Activated CD4-positive, alpha-beta T cell treated with anti-CD3 and anti-CD28 coated beads for 1 hour (primary cell): ENCODE data around the gene F2RL3.
"Not testable (repeated sequence)": the region's sequence is repeated elsewhere in the genome, so short reads cannot be mapped to it uniquely, and the experiment has no call there.

Experiments used
- DNase-seq: peaks from one replicate; pipeline ENCODE4 v3.0.0-alpha.2; 2020

The F2RL3 gene

GRCh38 chr19:16888629-16889365, at the start of gene F2RL3:
F2RL3 (plus strand) TSS chr19:16888999; CDS start chr19:16889190, 191 bp downstream.
- DNase-seq: no peak

DNA sequence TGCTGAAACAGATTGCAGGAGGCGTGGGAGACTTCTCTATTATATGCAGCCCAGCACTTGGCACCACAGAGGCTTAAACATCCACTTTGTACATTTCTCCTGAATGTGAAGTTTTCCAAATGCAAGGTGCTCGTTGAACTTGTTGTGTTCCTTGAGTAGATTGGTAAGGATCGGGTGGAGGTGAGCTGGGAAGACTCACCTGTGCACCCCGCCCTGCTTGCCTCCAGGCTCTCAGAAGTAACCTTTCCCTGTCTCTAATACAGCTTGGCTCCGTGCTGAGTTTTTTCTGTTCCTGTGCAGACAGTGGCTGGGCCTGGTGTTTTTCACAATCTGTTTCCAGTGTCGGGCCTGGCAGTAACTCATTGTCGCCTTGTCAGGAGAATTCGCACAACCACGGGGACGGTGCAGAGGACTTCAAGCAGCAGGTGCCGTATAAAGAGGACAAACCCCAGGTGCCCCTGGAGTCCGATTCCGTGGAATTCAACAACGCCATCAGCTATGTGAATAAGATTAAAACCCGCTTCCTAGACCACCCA, 47.3 kb upstream of the F2RL3 start:
- DNase-seq: no peak

DNA sequence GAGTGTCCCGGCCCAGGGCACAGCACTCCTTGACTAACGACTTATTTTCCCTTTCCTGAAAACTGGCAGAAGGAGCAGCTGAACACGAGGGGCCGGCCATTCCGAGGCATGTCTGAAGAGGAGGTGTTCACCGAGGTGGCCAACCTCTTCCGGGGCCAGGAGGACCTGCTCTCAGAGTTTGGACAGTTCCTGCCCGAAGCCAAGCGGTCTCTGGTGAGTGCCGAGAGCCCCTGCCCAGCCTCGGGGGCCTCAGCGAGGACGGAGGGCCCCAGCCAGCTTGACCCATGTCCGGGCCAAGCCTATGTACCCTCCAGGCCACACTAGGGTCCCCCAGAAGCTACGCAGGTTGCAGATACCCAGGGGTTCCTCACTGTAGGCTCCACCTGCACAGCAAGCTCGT, 41.9 kb upstream of the F2RL3 start:
- DNase-seq: no peak

GRCh38 chr19:16847430-16847829, 41.4 kb upstream of the F2RL3 start:
- no peak for DNase-seq

DNA sequence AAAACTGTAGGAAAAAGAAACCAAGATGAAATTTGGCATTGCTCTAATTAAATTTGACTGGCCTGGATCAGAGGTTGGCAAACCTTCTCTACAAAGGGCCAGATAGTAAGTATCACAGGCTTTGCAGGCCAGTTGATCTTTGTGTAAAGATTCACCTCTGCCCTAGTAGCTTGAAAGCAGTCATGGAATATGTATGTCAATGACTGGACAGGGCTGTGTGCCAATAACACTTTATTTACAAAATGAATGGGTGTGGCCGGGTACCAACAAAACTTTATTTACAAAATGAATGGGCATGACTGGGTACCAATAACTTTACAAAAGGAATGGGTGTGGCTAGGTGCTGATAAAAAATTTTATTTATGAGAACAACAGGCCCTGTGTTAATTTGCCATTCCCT, 39.6 kb upstream of the F2RL3 start:
- no peak for DNase-seq

GRCh38 chr19:16850133-16850532, 38.7 kb upstream of the F2RL3 start:
- no peak for DNase-seq

- no peak for DNase-seq
These were observed 37.6 kb upstream of the F2RL3 start for GRCh38 chr19:16851031-16851712.

DNA sequence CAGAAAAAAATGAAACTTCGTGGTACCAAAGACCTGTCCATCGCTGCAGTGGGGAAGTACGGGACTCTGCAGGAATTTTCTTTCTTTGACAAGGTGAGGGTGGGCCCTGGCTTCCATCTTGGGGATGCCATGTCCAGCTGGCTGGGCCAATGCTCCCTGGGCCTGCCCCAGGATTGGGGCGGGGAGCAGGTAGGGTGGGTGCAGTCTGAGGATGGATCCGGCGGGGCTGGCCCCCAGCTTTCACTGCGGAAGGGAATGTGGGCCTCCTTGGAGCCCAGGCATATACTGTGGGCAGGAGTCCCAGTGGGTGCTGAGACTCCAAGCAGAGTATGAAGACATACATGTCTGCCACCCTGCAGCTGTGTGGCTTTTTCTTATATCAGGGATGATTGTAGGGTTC, 35.7 kb upstream of the F2RL3 start:
- DNase-seq: no peak

DNA sequence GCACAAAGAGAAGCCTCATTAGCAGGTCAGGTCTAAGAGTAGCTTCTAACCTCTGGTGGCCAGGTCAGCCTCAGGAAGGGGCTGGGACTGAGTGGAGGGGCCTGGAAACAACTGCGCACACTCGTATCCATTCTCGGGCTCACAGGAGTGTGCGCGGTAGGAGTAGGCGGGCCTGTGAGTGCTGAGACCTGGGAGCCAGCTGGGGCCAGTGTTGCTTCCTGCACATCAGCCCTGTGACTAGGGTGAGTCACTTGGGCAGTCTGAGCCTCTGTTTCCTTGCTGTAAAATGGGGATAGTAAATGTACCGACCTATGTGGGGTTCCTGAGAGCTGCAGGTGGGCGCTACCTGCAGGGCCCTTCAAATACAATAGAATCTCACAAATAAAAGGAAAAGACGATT, 32.7 kb upstream of the F2RL3 start:
- DNase-seq: no peak

GRCh38 chr19:16859626-16860025, 29.2 kb upstream of the F2RL3 start:
- DNase-seq: no peak

GRCh38 chr19:16860118-16860517, 28.7 kb upstream of the F2RL3 start:
- no peak for DNase-seq

- DNase-seq: no peak
These were observed 27.8 kb upstream of the F2RL3 start for GRCh38 chr19:16861011-16861410.

DNA sequence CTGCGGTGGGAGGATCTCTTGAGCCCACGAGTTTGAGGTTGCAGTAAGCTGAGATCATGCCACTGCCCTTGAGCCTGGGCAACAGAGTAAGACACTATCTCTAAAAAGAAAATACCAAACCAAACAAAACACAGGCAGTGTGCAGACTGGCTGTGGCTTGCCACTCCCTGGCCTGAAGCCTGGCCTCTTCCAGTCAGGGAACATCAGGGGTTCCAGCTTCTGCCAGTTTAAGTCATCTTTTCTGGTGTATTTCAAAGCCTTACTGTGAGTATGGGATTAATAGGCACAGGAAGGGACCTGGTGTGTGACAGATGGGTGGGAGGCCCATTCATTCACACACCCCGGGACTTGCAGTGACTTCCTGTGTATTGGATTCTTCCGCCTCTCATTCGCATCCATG, 27.0 kb upstream of the F2RL3 start:
- no peak for DNase-seq

GRCh38 chr19:16862826-16863415, 25.9 kb upstream of the F2RL3 start:
- no peak for DNase-seq

DNA sequence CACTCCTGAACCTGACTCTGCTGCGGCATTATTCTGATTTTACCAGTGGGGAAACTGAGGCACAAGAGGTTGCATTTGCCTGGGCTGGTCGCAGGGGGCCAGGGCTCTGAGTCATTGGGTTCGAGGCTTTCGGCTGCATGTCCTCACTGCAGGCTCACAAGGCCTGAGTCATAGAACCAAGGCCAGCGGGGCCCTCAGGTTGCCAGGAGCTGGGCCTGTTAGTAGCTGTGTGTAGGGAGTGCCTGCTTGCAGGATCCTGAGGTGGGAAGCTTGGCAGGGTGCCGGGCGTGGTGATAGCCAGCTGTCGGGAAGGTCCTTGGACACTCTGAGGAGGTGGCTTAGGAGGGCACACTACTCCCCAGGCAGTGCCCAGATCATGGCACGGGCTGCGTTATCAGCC, 21.6 kb upstream of the F2RL3 start:
- no peak for DNase-seq

GRCh38 chr19:16868423-16869130, 20.2 kb upstream of the F2RL3 start:
- DNase-seq: no peak

DNA sequence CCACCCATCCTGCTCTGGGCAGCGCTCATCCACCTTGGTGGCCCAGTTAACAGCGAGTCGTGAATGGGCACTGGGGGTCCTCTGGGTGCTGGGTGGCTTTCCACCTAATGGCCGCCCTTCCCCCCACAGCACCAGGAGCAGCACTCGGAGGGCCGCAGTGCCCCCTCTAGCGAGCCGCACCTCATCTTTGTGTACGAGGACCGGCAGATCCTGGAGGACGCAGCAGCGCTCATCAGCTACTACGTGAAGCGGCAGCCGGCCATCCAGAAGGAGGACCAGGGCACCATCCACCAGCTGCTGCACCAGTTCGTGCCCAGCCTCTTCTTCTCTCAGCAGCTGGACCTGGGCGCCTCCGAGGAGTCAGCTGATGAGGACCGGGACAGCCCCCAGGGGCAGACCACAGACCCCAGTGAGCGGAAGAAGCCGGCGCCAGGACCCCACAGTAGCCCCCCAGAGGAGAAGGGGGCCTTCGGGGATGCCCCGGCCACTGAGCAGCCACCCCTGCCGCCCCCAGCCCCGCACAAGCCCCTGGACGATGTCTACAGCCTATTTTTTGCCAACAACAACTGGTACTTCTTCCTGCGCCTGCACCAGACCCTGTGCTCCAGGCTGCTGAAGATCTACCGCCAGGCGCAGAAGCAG, 19.3 kb upstream of the F2RL3 start:
- no peak for DNase-seq

GRCh38 chr19:16871871-16872270, 16.9 kb upstream of the F2RL3 start:
- no peak for DNase-seq

GRCh38 chr19:16872728-16873127, 16.1 kb upstream of the F2RL3 start:
- no peak for DNase-seq

DNA sequence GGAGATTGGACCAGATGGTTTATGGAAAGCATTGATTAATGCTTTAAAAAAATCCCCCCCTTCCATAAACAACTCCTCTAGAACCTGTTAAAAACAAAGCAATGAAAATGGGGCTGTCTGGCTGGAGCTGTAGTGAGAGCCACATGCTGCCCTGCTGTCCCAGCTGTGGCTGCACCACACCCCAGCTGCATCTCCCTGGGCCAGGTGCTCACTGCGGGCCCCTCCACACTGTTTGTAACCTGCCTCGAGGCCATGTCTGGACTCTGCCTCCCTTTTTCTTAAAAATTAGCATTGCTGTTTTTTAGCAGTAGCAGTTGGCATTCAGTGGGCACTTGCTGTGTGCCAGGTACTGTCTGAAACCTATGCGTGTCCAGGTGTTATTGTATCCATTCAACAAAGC, 15.2 kb upstream of the F2RL3 start:
- DNase-seq: no peak

- DNase-seq: no peak
These were observed 14.4 kb upstream of the F2RL3 start for GRCh38 chr19:16874250-16874977.

- DNase-seq: not testable (repeated sequence)
These were observed 13.9 kb upstream of the F2RL3 start for GRCh38 chr19:16874978-16875299.
